Measurements from ENCODE around the gene RAB28. TPM values are rescaled to one million over a fixed set of nuclear protein-coding genes. Genes with fewer than 3 reads are reported as not detected.

Gene RAB28
- total RNA-seq, 2 experiments from 2014 or later = 16.3 to 17.3 TPM

DNA sequence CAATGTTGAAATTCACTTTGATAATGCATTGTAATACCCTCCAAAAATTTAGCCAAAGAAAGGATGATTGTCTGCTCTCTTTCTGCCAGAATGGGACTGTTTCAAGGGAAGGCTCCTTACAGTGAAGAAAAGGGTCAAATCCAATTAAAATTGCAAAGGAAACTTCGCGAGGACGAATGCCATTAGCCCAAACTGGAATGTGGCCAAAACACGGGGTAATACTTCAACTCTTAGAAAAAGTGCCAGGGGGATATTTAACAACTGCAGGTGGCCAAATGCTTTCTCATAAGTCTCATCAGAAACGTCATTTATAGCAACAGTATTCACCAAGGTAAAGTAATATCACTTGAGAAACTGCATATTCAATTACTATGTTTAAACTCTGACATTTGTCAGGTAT is 31.1 kb upstream of the RAB28 start:
- POLR2A ChIA-PET = no interaction called here
- CTCF ChIA-PET = no interaction called here

DNA sequence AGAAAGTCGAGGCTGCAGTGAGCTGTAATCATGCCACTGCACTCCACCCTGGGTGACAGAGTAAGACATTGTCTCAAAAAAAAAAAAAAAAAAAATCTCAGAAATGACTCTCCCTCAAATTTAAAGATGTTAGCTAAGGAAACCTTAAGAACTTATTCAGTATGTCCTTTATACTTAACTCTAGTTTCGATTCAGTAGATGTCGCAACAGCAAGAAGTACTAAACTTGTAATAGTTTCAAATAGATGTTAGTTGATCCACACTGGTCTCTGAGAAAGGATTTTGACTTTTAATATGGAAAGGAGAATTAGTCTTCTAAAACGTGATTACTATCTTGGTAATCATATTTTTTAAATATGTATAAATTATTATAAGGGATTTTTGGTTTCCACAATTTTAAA is 30.6 kb upstream of the RAB28 start:
- POLR2A ChIA-PET = no interaction called here
- CTCF ChIA-PET = no interaction called here

DNA sequence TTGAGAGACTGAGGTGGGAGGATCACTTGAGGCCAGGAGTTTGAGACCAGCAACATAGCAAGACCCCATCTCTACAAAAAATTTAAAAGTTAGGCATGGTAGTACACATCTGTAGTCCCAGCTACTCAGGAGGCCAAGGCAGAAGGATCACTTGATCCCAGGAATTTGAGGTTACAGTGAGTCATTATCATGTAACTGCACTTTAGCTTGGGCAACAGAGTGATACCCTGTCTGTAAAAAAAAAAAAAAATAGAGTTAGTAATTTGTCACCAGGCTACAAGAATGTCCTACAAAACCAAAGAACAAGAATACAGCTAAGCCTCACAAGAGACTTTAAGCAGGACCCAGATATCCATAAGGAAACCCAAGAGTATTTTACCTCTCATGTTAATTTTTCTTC is 27.0 kb upstream of the RAB28 start:
- ChIA-PET CTCF (no interaction called here), POLR2A (no interaction called here)

DNA sequence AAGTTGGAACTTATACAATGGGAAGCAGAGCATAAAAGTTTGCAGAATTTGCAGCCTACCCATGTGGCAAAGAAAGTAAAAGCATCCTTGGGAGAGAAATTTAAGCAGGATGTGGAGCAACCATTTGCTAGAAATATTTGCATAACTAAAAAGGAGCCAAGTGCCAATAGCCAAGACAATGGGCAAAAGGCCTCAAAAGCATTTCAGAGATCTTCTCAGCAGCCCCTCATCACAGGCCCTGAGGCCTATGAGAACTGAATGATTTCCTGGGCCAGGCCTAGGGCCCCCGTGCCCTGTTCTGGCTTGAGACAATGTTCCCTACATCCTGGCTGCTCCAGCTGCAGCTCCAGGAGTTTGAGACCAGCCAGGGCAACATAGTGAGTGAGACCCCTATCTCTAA is 25.3 kb upstream of the RAB28 start:
- ChIA-PET POLR2A (no interaction called here), CTCF (no interaction called here)

DNA sequence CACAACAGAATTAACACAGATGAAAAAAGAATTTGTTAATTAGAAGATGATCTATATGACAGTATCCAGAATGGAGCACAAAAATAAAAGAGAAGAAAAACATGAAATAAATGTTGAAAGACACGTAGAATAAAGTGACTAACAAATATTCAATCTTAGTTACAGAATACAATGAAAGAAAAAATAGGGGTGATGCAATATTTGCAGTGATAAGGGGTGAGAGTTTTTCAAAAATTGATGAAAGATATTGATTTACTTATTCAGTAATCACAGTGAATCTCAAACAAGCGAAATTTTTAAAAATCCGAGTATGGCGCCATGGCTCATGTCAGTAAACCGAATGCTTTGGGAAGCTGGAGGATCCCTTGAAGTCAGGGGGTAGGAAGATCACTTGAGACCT is 20.2 kb upstream of the RAB28 start:
- ChIA-PET CTCF (no interaction called here), POLR2A (no interaction called here)

DNA sequence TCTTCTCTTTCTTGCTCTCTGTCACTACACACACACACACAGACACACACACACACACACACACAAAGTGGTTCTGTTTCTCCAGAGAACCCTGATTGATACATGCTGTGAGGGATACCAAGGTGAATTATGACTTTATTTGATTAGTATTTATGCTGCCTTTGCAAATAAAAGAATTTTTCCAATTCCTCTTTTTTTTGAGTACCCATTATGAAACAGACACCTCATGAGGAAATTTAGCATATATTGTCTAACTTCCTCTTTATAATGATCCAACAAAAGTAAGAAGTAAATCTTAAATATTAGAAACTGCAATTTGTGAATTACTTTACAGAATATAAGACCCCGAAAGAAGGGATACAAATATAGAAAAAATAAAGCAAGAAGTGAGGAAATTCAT is 14.3 kb upstream of the RAB28 start:
- ChIA-PET POLR2A (no interaction called here), CTCF (no interaction called here)

DNA sequence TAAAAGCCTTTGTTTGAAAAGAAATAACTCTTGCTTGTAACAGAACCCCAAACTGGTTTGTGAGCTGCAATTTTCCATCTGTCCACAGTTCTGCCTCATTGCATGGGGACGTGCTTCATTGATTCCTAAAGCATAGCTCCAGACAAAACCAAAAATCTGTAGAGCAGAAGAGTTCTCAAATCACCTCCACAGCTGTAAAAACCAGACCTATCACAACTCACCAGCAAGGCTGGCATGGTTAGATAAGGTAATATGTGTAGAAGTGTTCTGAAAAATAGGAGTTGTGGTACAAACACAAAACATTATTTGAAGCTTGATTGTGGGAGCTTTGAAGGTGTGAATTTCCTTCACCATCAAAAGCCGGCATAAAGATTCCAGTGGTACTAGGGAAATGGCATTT is 12.5 kb upstream of the RAB28 start:
- CTCF ChIA-PET = no interaction called here
- POLR2A ChIA-PET = no interaction called here

DNA sequence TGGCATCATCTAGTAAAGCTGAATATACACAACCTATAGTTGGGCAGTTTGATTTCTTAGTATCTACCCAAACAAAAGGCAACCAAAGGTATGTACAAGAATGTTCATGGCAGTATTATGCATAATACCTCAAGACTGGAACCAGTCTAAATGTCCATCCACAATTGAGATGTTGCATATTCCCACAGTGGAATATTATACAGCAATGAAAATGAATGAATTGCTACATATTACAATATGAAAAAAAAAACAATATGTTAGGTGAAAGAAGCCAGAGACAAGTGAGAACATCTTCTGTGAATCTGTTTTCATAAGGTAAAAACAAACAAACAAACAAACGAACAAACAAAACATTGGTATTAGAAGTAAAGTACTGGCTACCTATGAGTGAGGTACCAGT is 11.6 kb upstream of the RAB28 start:
- POLR2A ChIA-PET = no interaction called here
- CTCF ChIA-PET = no interaction called here

DNA sequence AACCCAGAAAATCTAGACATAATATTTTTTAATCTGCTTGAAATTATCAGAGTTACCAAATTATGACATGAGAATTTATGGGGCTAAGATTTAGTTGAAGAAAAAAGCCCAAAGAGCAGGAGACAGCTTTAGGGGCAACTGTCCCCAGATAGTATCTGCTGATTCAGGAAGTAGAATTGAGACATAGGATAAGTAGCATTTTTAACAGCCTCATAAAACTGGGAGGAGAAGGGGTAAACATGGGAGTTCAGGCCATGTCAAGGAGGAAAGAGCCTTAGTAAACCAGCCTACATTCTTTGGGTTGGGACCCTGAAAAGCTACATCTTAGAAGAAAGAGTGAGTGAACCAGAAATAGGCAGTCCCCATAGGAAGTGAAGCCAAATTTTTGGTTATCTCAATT is 9.7 kb upstream of the RAB28 start:
- CTCF ChIA-PET = no interaction called here

DNA sequence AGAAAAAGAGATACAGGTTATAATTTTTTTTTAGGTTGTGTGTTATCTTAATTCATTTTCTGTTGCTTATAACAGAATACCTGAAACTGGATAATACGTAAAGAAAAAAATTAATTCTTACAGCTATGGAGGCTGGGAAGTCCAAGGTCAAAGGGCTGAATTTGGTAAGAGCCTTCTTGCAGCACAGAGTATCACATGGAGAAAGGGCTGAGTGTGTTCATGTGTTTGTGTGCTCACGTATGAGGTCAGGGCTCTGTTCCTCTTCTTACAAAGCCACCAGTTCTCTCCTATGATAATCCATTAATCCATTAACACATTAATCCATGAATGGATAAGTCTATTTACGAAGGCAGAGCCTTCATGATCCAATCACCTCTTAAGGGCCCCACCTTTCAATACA is 8.6 kb upstream of the RAB28 start:
- CTCF ChIA-PET = interaction anchor here (0.7 kb wide), 1 partner anchor 18 kb away, joined by 4 read pairs; no protein-coding TSS in a partner anchor
- POLR2A ChIA-PET = no interaction called here

More for the DNA sequence above, 9.7 kb upstream of the RAB28 start:
- POLR2A ChIA-PET = no interaction called here

DNA sequence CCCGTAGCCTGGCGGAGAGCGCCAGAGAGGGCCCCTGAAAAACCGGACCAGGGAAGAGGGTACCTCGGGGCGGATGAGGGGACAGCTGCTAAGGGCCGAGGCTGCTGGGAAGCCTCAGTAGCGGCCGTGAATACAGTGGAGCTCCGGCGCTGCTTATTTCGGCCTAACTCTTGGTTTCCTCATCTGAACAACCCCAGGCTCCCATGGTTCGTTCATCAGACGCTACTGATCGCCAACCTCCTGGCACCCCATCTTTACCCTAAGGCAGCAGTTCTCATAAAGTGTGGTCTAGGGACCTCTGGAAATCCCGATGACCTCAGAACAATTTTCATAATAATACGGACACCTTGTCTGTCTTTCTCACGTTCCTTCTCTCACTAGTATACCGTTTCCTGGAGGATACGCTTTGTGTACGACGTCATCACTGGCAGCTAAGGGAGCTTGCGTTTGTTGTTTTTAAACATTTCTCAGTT is 645 bp upstream of the RAB28 start:
- POLR2A ChIA-PET = no interaction called here

DNA sequence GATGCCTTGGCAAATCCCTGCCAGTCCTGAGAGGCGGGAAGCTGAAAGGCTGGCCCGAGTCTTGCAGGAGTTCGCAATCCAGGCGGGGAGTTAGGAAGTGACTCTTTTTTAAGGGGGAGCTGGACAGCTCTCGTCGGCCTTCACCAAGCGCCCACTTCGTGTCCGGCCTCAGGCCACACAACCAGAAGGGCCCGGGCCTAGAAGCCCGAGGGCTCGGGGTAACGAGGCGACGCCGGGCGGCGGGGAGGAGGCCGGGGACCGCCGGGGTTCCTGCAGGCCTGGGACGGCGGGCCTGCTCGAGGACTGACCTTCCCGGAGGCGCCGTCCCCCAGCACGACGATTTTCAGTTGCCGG is 395 bp downstream of the RAB28 start:
- POLR2A ChIA-PET = interaction anchor here (0.6 kb wide), 1 partner anchor 11 kb away, joined by 3 read pairs; no protein-coding TSS in a partner anchor
- CTCF ChIA-PET = no interaction called here

More for the DNA sequence above, 645 bp upstream of the RAB28 start:
- CTCF ChIA-PET = no interaction called here

DNA sequence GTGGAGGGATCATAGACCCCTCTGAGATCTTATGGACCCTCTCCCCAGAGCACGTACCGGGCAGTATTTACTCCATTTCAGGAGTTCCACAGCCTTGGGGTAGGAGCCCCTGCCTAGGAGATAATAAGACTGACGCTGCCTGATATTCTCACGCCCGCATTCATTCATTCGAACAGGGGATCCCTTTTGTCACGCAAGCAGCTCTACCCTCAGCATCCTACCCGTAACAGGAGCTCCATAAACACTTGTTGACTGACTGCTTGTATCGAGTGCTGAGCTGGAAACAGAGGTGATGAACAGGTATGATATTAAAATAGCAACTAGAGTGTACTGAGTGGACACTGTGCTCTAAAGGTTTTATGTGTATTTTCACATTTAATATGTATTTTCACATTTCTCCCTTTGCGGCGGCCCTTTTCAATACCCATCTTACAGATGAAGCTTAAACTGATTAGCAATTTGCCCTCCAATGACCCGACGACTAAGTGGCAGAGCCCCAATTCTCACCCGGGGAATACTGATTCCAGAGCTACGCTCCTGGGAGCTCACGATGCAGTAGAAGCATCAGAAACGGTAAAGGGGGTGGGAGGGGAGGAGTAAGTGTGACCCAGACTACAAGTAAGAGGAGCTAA is 888 bp downstream of the RAB28 start:
- ChIA-PET CTCF (no interaction called here), POLR2A (interaction anchor here (0.6 kb wide), 1 partner anchor 10 kb away, joined by 3 read pairs; no protein-coding TSS in a partner anchor)

DNA sequence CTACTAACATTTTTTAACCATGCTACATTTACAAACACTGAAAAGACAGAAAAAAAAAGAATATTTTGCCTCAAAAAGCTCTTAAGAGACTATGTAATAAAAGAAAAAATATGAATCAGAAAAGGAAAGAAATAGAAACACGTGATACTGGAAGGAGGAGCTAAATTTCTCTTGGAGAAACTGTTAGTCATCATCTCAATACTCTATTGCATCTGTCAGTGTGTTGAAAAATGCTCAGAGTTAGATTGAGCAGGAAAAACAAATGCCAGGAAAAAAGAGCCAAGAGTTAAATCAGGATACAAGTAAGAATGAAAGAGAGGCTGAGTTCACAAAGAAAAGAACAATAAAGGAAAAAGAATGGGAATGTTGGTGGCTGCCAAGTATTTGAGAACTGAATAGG is 2.6 kb downstream of the RAB28 start:
- POLR2A ChIA-PET = no interaction called here
- CTCF ChIA-PET = no interaction called here

DNA sequence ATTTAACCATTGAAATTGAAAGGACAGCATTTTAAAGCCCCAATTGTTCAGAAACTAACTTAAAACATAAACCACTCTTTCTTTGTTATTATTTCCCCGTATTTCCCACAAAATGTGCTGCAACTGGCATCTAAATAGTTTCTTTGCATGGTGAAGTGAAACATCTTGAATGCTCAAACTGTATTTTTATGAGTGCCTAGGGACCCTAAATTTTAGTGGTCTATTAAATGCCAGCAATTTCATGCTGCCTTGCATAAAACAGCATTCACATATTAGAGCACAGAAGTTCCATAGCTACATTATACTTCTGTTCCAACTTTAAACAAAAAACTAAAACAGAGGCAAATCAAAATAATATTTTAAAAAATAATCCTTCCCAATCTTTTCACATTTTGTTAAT is 5.4 kb downstream of the RAB28 start:
- CTCF ChIA-PET = no interaction called here
- POLR2A ChIA-PET = no interaction called here

DNA sequence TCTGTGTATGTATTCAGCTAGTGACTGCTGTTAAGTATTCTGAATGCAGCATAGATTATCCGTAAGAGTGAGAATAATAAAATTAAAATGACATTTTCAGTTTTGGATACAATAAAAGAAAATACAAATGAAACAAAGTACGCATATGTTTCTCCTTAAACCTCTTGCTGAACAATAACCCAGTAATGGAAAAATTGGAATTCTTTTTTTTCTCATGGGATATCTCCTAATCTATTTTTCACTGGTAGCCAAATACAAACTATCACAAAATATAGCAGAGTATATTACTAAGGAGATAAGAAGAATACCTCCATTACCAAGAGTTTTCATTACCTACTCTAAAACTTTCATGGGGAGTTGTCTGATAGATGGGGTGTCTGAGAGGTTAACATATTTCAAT is 6.0 kb downstream of the RAB28 start:
- POLR2A ChIA-PET = no interaction called here
- CTCF ChIA-PET = no interaction called here

DNA sequence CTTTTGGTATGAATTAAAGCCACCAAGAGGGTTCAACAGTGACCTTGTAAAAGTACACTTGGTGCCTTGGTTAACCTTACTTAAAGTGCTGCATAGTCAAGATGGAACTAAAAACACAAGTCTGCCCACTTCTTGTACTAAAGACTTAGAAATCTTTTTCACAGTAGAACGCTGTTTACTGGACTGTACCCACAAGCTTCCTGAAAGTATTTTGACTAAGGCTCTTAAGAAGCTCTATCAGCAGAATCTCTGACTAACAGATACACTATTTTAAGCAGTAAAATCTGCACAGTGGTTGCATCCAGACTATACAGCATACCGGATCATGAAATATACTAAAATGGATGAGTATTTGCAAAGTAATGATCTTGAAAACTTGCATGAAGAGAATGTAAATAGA is 7.2 kb downstream of the RAB28 start:
- ChIA-PET CTCF (no interaction called here), POLR2A (interaction anchor here (0.7 kb wide), 1 partner anchor 11 kb away, joined by 3 read pairs; no protein-coding TSS in a partner anchor)

DNA sequence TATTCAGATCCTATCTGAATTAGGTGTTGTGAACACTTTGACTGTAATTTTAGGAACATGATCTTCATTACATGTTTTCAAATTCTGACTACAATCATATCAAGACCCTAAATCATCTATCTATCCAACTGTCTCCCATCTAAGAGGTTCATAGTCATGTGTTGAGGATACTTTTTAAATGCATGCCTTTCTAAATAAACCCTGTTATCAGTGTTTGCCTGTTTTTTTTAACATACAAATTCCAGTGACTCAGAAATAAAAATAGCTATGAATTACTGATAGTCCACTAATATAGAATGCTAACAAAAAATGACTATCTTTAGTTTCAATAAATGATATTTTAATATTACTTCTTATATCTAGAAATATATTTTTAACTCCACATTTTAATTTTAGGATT is 8.0 kb downstream of the RAB28 start:
- ChIA-PET POLR2A (no interaction called here), CTCF (no interaction called here)

DNA sequence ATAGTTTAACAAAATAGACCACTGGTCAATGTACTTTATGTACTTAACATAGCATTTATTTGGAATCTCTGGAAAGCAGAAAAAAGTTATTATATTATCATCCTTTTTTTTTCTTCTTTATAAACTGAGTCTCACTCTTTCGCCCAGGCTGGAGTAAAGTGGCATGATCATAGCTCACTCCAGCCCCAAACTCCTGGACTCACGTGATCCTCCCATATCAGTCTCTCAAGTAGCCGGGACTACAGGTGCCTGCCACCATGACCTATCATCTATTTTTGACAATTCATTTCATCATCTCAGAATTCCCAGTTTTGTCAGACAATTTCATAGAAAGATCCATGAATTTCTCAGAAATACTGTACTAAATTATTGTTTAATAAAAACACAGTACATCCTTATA is 12.7 kb downstream of the RAB28 start:
- CTCF ChIA-PET = no interaction called here
- POLR2A ChIA-PET = no interaction called here

DNA sequence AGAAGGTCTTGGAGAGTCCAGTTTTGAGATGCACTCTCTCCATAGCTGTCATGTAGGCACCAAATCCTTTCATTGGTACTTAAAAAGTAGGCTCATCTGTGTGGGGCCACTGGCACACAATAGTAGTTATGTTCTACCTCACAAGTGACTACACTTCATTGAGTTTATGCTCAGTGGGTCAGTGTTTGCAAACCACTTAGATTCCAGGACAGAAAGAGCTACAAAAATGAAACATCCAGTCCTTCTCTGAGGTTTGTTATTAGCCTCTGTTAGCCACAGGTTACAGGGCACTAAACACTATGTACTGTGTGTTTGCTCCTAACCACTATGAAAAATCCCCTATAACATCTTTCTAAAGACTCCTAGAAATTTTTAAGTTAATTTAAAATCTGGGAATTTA is 13.8 kb downstream of the RAB28 start:
- CTCF ChIA-PET = no interaction called here
- POLR2A ChIA-PET = no interaction called here

DNA sequence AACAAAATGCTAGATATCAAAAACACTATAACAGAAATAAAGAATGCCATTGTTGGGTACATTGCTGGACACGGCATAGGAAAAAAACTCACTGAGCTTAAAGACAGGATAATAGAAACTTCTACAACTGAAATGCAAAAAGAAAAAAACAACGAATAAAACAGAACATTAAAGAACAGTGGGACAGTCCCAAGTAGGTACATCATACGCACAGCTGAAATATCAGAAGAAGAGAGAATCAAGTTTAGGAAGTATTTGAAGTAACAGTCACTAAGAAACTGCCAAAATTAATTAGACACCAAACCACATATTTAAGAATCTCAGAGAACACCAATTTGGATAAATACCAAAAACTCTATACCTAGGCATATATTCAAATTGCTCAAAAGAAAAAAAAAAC is 19.2 kb downstream of the RAB28 start:
- POLR2A ChIA-PET = no interaction called here
- CTCF ChIA-PET = no interaction called here

DNA sequence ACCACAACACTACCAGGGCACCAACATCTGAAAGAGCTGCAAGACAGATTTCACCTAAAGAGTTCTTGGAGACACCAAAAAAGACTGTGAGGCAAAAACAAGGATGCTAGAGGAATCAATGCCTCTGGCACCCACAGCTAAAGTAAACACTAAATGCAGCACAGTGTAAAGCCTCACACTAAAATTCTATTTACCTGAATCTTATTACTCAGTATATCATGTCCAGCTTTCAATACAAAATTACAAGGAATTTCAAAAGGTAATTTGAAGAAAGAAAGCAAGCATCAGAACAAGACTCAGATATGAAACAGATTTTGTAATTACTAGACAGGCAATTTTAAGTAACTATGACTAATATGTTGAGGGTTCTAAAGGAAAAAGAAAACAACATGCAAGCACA is 19.6 kb downstream of the RAB28 start:
- CTCF ChIA-PET = no interaction called here
- POLR2A ChIA-PET = no interaction called here
